Gastrocnemius medialis (tissue), 4 donors: Measurements from ENCODE around the gene LINC00237. TPM values are rescaled to one million over a fixed set of nuclear protein-coding genes. Genes with fewer than 3 reads are reported as not detected.

Source experiments
- ATAC-seq, 2 donors: fragments of 150-250 bp; one replicate each; pipeline ENCODE4 v1.9.1; 2016
- DNase-seq, 2 donors: peaks; one replicate each; pipeline ENCODE4 v3.0.0-alpha.2; 2019
- H3K27ac ChIP-seq, 4 donors: fragments of 200-600 bp; sonication (generic); 1 replicate in 1 of 4; 2 replicates in 3 of 4; pipeline ENCODE4 v1.5.1; 2016 to 2018; ENCODE audit warnings: mild to moderate bottlenecking in 2 of 4, moderate library complexity in 1 of 4
- H3K27me3 ChIP-seq, 3 donors: fragments of 200-600 bp; sonication (generic) in 2 of 3; 1 replicate in 1 of 3; 2 replicates in 2 of 3; pipeline versions ENCODE4 v1.5.1 to v1.6.0; 2016 to 2019; ENCODE audit warnings: mild to moderate bottlenecking in 1 of 3, moderate library complexity in 1 of 3
- H3K36me3 ChIP-seq, 2 donors: fragments of 200-600 bp; sonication (generic) in 1 of 2; one replicate each; pipeline ENCODE4 v1.5.1; 2017 to 2018
- H3K4me1 ChIP-seq, 2 donors: fragments of 200-600 bp; sonication (generic) in 1 of 2; one replicate each; pipeline ENCODE4 v1.5.1; 2016 to 2017; ENCODE audit warnings: mild to moderate bottlenecking in 2 of 2
- H3K4me3 ChIP-seq, 4 donors: fragments of 200-600 bp; sonication (generic) in 3 of 4; 1 replicate in 1 of 4; 2 replicates in 3 of 4; pipeline ENCODE4 v1.5.1; 2016 to 2019; ENCODE audit warnings: mild to moderate bottlenecking in 2 of 4
- H3K9me3 ChIP-seq, 3 donors: fragments of 200-600 bp; sonication (generic) in 2 of 3; 1 replicate in 1 of 3; 2 replicates in 2 of 3; pipeline ENCODE4 v1.5.1; 2016 to 2019
- POLR2A ChIP-seq, 2 donors: fragments of 450-650 bp; IDR thresholded peaks; one replicate each; pipeline ENCODE4 v1.6.1; 2017; ENCODE audit warnings: antibody characterized with exemption in 2 of 2, mild to moderate bottlenecking in 2 of 2, moderate library complexity in 2 of 2
- in situ Hi-C, 4 donors: fragments of 200-750 bp; cut with MboI; loops; one replicate each; pipeline versions ENCODE4 v1.15.0 to v1.8.0; 2017; ENCODE audit warnings: low sequenced_read_pairs in 4 of 4
- intact Hi-C: fragments of 100-400 bp; cut with DNase I; formaldehyde crosslinking; loops from one replicate; pipeline ENCODE4 v1.15.1; 2023; ENCODE audit warnings: low total_unique reads
- total RNA-seq, 4 donors: library from RNA; depleted of rRNA; stranded (reverse); fragments of >200 nt; gene quantifications; one replicate each; pipeline versions ENCODE4 v1.1.0 to v1.2.3, GENCODE V29; 2016
- TF ChIP-seq, protein P1 (sequence below), 5 experiments: fragments of 450-650 bp in 3 of 5; fragments of 200-600 bp in 2 of 5; sonication (generic) in 2 of 5; IDR thresholded peaks in 4 of 5; conservative IDR thresholded peaks in 1 of 5; 1 replicate in 4 of 5; 2 replicates in 1 of 5; pipeline ENCODE4 v1.5.1; 2016 to 2019; ENCODE audit warnings: antibody characterized with exemption in 5 of 5, mild to moderate bottlenecking in 3 of 5, moderate library complexity in 3 of 5

Gene LINC00237
- total RNA-seq, 4 donors from 2014 or later: not detected

DNA sequence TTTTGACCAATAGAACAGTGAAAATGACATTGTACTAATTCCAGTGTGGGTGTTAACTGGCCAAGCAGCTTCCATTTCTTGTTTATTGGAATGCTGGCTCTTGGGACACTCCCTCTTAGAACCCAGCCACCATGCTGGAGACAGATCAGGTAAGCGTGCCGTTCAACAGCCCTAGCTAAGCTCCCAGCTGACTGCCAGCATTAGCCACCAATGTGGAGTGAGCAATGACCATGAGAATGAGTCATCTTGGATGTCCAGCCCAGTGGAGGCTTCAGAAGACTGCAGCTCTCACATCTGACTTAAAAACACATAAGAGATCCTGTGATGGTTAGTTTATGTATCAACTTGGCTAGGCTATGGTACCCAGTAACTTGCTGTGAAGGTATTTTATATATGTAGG lies 3.0 kb upstream of the LINC00237 start:
- Histone ChIP-seq H3K9me3 (no peaks in the 10 kb centered on the region), H3K27ac (no peak overlapping the region), H3K36me3 (no peaks in the 10 kb centered on the region), H3K27me3 (peaks cover 35 to 49% (median 42%) of the 10 kb centered on the region in 3 donors), H3K4me3 (no peak overlapping the region), H3K4me1 (peaks cover 0 to 14% of the 10 kb centered on the region in 2 donors)
- TF ChIP-seq, protein P1, sequence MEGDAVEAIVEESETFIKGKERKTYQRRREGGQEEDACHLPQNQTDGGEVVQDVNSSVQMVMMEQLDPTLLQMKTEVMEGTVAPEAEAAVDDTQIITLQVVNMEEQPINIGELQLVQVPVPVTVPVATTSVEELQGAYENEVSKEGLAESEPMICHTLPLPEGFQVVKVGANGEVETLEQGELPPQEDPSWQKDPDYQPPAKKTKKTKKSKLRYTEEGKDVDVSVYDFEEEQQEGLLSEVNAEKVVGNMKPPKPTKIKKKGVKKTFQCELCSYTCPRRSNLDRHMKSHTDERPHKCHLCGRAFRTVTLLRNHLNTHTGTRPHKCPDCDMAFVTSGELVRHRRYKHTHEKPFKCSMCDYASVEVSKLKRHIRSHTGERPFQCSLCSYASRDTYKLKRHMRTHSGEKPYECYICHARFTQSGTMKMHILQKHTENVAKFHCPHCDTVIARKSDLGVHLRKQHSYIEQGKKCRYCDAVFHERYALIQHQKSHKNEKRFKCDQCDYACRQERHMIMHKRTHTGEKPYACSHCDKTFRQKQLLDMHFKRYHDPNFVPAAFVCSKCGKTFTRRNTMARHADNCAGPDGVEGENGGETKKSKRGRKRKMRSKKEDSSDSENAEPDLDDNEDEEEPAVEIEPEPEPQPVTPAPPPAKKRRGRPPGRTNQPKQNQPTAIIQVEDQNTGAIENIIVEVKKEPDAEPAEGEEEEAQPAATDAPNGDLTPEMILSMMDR (IDR thresholded peaks at IDR 0.05 in 4 of 5, conservative IDR thresholded peaks at IDR 0.05 in 1 of 5): no peak
- in situ Hi-C loops (no loop called here), intact Hi-C loops (loop anchor here (10.0 kb wide), 1 partner anchor 396 kb away; no protein-coding TSS in a partner anchor)
- no peak for DNase-seq
- ATAC-seq: no peak

DNA sequence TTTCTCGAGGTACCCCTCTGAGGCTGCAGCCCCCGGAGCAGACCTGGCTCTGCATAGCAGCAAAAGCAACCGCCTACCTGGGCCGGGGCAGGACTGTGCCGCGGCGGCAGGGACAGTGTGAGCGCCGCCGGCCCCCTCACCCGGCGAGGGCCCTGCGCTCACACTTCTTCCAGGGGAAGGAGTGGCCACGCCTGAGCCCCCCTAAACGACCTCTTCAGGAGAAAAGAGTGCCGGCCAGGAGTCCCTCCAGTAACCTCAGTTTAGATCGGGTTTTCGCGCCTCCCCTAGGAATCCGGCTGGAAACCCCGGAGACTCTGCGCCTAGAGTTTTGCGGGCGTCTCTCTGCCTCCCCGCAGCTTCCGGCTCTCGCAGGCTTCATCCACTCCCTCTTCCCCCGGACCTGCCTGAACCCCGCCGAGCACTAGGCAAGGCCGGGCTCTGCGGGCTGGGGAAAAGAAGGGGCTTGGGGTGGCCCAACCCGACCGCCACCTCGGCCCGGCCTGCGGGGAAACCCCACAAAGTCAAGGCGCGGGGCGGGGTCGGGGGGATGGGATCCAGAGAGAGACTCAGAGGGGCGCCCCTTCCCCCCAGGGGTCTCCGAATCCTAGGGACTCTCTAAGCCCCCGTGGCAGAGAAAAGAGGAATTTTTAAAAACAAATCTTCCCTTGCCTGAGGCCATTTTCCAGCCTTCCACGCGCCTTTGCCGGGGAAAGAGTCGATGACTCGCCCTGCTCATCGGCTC lies 558 bp downstream of the LINC00237 start:
- Histone ChIP-seq H3K9me3 (no peaks in the 10 kb centered on the region), H3K4me1 (peaks cover 10 to 41% of the 10 kb centered on the region in 2 donors), H3K36me3 (no peaks in the 10 kb centered on the region), H3K27me3 (peaks cover 70 to 84% (median 77%) of the 10 kb centered on the region in 3 donors), H3K4me3 (peak overlapping the region; percentile 27 to 58 (median 39)), H3K27ac (no peak overlapping the region)
- TF ChIP-seq, protein P1 (IDR thresholded peaks at IDR 0.05 in 4 of 5, conservative IDR thresholded peaks at IDR 0.05 in 1 of 5): no peak
- TF ChIP-seq POLR2A (IDR thresholded peaks at IDR 0.05): no peak
- in situ Hi-C loops: no loop called here
- DNase-seq (no peak), ATAC-seq (no peak)
- intact Hi-C loops: loop anchor here (10.0 kb wide), 1 partner anchor 399 kb away; no protein-coding TSS in a partner anchor

DNA sequence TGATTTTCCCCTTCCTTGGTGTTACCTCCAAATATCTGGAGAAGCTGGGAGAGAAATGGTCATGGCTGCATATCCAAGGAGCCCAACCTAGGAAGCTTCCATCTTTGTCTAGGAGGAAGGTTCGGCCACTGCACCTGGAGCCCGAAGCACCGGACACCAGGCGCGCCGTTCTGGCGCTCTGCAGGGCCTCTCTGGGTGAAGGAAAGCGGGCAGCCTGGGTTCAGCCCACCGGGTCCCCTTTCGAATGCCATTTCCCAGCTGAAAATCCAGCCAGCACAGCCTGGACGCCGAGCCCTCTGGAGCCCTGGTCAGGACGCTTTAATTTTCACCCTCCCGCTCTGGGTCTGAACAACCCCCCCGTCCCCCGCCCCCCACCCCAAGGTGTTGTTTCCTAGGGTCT lies 1.2 kb downstream of the LINC00237 start:
- ATAC-seq (no peak), DNase-seq (no peak)
- Histone ChIP-seq H3K36me3 (no peaks in the 10 kb centered on the region), H3K27me3 (peaks cover 77 to 89% (median 84%) of the 10 kb centered on the region in 3 donors), H3K9me3 (no peaks in the 10 kb centered on the region), H3K27ac (no peak overlapping the region), H3K4me1 (peaks cover 16 to 48% of the 10 kb centered on the region in 2 donors), H3K4me3 (peak overlapping the region in 2 of 4 donors; percentile 45 to 58)
- TF ChIP-seq POLR2A (IDR thresholded peaks at IDR 0.05): no peak
- TF ChIP-seq, protein P1 (IDR thresholded peaks at IDR 0.05 in 4 of 5, conservative IDR thresholded peaks at IDR 0.05 in 1 of 5): no peak
- in situ Hi-C loops: no loop called here
- intact Hi-C loops: loop anchor here (10.0 kb wide), 1 partner anchor 400 kb away; no protein-coding TSS in a partner anchor

DNA sequence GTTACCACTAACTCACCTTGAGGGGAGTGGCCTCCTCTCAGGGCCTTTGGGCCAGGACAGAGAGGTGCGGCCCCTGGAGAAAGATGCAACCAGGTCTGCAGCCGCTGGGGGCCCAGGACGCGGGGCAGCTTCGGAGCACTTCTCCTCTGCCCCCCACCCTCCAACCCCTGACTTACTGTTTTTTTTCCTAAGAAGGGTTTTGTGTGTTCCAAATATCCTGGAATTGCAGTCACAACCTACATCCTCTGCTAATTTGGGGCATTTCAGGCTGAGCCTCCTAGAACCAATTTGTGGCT lies 1.7 kb downstream of the LINC00237 start:
- intact Hi-C loops: loop anchor here (10.0 kb wide), 1 partner anchor 400 kb away; no protein-coding TSS in a partner anchor
- DNase-seq: no peak
- Histone ChIP-seq H3K27ac (no peak overlapping the region), H3K4me3 (no peak overlapping the region), H3K36me3 (no peaks in the 10 kb centered on the region), H3K4me1 (peaks cover 16 to 53% of the 10 kb centered on the region in 2 donors), H3K27me3 (peaks cover 82 to 93% (median 89%) of the 10 kb centered on the region in 3 donors), H3K9me3 (no peaks in the 10 kb centered on the region)
- no peak for TF ChIP-seq POLR2A (IDR thresholded peaks at IDR 0.05)
- TF ChIP-seq, protein P1 (IDR thresholded peaks at IDR 0.05 in 4 of 5, conservative IDR thresholded peaks at IDR 0.05 in 1 of 5): no peak
- ATAC-seq: no peak
- in situ Hi-C loops: no loop called here
